HL-60 (cell line): ENCODE data around the gene ELAVL3.

Experiments used
- DNase-seq, 2 experiments: peaks; one replicate each; pipeline ENCODE4 v3.0.0-alpha.2; 2010 to 2020; ENCODE audit warnings: low read depth in 1 of 2, low spot score in 1 of 2
- H3K27ac ChIP-seq: fragments of 250-450 bp; sonication (Bioruptor Pico); replicated peaks from 2 replicates; pipeline ENCODE4 v1.5.1; 2020; ENCODE audit warnings: mild to moderate bottlenecking, moderate library complexity
- H3K27me3 ChIP-seq: fragments of 250-450 bp; sonication (Bioruptor Pico); 2 replicates; pipeline ENCODE4 v1.5.1; 2021; ENCODE audit warnings: mild to moderate bottlenecking, moderate library complexity; ENCODE audit not compliant: insufficient read depth, poor library complexity, severe bottlenecking
- H3K4me3 ChIP-seq: replicated peaks from 2 replicates; pipeline ENCODE4 v1.5.1; 2011; ENCODE audit warnings: mild to moderate bottlenecking, control low read depth, low read length; ENCODE audit not compliant: insufficient read depth
- CTCF ChIP-seq: IDR thresholded peaks from one replicate; pipeline ENCODE4 v1.5.1; 2011; ENCODE audit warnings: low read length, control low read depth, inconsistent platforms; ENCODE audit not compliant: insufficient read depth
- GABPA ChIP-seq: IDR thresholded peaks from 2 replicates; pipeline ENCODE4 v1.6.1; 2012; ENCODE audit warnings: low read depth
- POLR2AphosphoS5 ChIP-seq: IDR thresholded peaks from 2 replicates; pipeline ENCODE4 v1.6.1; 2012; ENCODE audit warnings: low read depth
- REST ChIP-seq: IDR thresholded peaks from 2 replicates; pipeline ENCODE4 v1.6.1; 2012; ENCODE audit warnings: low read depth; ENCODE audit not compliant: insufficient replicate concordance
- SPI1 ChIP-seq: IDR thresholded peaks from 2 replicates; pipeline ENCODE4 v1.6.1; 2012; ENCODE audit warnings: low read depth, mild to moderate bottlenecking, borderline replicate concordance

The ELAVL3 gene

GRCh38 chr19:11448410-11448809, 32.4 kb downstream of the ELAVL3 start:
- H3K4me3 ChIP-seq: no peak overlapping the region
- DNase-seq: no peak
- H3K27ac ChIP-seq: no peak overlapping the region
- H3K27me3 ChIP-seq: no peaks in the 10 kb centered on the region
- no peak for TF ChIP-seq CTCF
- no peak for TF ChIP-seq SPI1
- TF ChIP-seq REST: no peak
- TF ChIP-seq GABPA: no peak
- TF ChIP-seq POLR2AphosphoS5: no peak

- no peak overlapping the region for H3K27ac ChIP-seq
- no peak overlapping the region for H3K4me3 ChIP-seq
- TF ChIP-seq GABPA (no peak), POLR2AphosphoS5 (no peak), REST (no peak), SPI1 (no peak), CTCF (no peak)
- no peak for DNase-seq
- no peaks in the 10 kb centered on the region for H3K27me3 ChIP-seq
Measured at GRCh38 chr19:11447347-11448262, 33.2 kb downstream of the ELAVL3 start.

GRCh38 chr19:11446652-11447301, 34.1 kb downstream of the ELAVL3 start:
- no peak for TF ChIP-seq GABPA
- peak; percentile 27 for TF ChIP-seq CTCF
- Histone ChIP-seq H3K27me3 (no peaks in the 10 kb centered on the region), H3K27ac (no peak overlapping the region), H3K4me3 (no peak overlapping the region)
- DNase-seq: peak in 1 of 2 experiments; percentile 41
